Right atrium auricular region (tissue), 2 donors: Measurements from ENCODE around the gene FRMD8. TPM values are rescaled to one million over a fixed set of nuclear protein-coding genes. Genes with fewer than 3 reads are reported as not detected.

Experiments used
- DNase-seq: peaks from one replicate; pipeline ENCODE4 v3.0.0-alpha.2; 2019; ENCODE audit warnings: low spot score
- H3K27ac ChIP-seq, 2 donors: fragments of 200-600 bp; sonication (generic); 1 replicate in 1 of 2; 2 replicates in 1 of 2; pipeline ENCODE4 v1.5.1; 2016 to 2019
- H3K27me3 ChIP-seq, 2 donors: fragments of 200-600 bp; sonication (generic); one replicate each; pipeline versions ENCODE4 v1.5.1 to v1.6.0; 2017 to 2019
- H3K36me3 ChIP-seq: fragments of 200-600 bp; sonication (generic); one replicate; pipeline ENCODE4 v1.5.1; 2016
- H3K4me1 ChIP-seq, 2 donors: fragments of 200-600 bp; sonication (generic); one replicate each; pipeline versions ENCODE4 v1.5.1 to v1.6.0; 2017 to 2019
- H3K4me3 ChIP-seq, 2 donors: fragments of 200-600 bp; sonication (generic); 1 replicate in 1 of 2; 2 replicates in 1 of 2; pipeline ENCODE4 v1.5.1; 2017 to 2019; ENCODE audit warnings: mild to moderate bottlenecking in 1 of 2, moderate library complexity in 1 of 2
- H3K9me3 ChIP-seq, 2 donors: fragments of 200-600 bp; sonication (generic); one replicate each; pipeline ENCODE4 v1.5.1; 2019
- total RNA-seq, 2 donors: library from RNA; depleted of rRNA; stranded (reverse); fragments of >200 nt; gene quantifications; one replicate each; pipeline ENCODE4 v1.1.0, GENCODE V29; 2016
- TF ChIP-seq, protein P1 (sequence below), 2 donors: fragments of 200-600 bp; sonication (generic); IDR thresholded peaks; one replicate each; pipeline ENCODE4 v1.5.1; 2019; ENCODE audit warnings: antibody characterized with exemption in 2 of 2

Gene FRMD8
- total RNA-seq, 2 donors from 2014 or later, result 10.2 to 23.8 TPM

DNA sequence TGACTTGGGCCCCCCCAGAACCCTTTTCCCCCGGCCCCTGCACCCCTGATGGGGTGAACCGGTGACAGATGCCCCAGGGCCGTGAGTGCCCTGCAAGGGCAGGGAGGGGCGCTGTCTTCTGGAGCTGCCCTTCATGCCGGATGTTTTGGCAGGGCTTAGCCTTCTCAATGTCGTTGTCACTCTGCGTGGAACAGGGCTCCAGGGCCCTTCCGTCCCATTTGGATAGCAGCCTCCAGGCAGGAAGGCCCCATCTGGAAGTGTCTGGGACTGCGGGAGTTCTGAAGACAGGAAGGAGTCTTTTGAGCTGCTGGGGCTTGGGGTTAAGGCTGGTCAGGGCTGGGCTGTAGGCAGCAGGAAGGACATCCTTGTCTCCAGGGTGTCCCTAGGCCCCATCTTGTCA, 4.6 kb downstream of the FRMD8 start:
- Histone ChIP-seq H3K27me3 (no peaks in the 10 kb centered on the region), H3K9me3 (no peaks in the 10 kb centered on the region), H3K4me3 (peak overlapping the region in 1 of 2 donors; percentile 25), H3K27ac (peak overlapping the region; percentile 72 to 79), H3K36me3 (peaks cover 32% of the 10 kb centered on the region), H3K4me1 (peaks cover 0 to 51% of the 10 kb centered on the region in 2 donors)
- no peak for DNase-seq
- TF ChIP-seq, protein P1, sequence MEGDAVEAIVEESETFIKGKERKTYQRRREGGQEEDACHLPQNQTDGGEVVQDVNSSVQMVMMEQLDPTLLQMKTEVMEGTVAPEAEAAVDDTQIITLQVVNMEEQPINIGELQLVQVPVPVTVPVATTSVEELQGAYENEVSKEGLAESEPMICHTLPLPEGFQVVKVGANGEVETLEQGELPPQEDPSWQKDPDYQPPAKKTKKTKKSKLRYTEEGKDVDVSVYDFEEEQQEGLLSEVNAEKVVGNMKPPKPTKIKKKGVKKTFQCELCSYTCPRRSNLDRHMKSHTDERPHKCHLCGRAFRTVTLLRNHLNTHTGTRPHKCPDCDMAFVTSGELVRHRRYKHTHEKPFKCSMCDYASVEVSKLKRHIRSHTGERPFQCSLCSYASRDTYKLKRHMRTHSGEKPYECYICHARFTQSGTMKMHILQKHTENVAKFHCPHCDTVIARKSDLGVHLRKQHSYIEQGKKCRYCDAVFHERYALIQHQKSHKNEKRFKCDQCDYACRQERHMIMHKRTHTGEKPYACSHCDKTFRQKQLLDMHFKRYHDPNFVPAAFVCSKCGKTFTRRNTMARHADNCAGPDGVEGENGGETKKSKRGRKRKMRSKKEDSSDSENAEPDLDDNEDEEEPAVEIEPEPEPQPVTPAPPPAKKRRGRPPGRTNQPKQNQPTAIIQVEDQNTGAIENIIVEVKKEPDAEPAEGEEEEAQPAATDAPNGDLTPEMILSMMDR (IDR thresholded peaks at IDR 0.05), result peak in 1 of 2 donors; percentile 23

DNA sequence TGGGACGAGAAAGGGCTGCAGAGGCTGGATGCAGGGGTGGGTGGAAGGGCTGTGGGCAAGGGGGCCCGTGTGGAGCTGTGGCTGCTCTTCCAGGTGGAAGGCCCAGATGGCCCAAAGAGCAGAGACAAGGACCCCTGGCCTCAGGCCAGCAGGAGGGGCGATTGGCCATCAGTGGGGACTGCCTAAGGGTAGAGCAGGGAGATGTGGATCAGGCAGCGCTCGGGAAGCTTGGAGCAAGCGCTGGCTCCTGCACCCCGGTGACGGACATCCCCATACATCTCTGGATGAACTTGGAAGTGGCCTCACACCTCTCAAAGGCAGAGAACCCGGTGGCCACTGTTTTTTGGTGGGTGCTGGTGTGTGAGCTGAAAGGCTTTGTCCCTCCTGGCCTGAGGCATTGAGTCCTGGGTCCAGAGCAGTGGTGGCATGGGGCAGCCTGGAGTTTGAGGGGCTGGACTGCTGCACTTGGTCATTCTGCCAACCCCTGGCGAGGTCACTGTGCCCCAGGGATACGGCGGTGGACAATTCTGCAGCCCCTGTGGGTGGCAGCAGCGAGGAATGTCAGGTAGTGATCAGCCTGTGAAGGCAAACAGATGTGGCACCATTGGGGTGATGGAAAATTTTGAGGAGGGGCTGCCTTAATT, 5.9 kb downstream of the FRMD8 start:
- TF ChIP-seq, protein P1 (IDR thresholded peaks at IDR 0.05), result no peak
- H3K36me3 ChIP-seq, result peaks cover 45% of the 10 kb centered on the region
- peak overlapping the region; percentile 72 to 79 for H3K27ac ChIP-seq
- H3K9me3 ChIP-seq, result no peaks in the 10 kb centered on the region
- DNase-seq, result no peak
- no peak overlapping the region for H3K4me3 ChIP-seq
- peaks cover 0 to 48% of the 10 kb centered on the region in 2 donors for H3K4me1 ChIP-seq
- no peaks in the 10 kb centered on the region for H3K27me3 ChIP-seq

DNA sequence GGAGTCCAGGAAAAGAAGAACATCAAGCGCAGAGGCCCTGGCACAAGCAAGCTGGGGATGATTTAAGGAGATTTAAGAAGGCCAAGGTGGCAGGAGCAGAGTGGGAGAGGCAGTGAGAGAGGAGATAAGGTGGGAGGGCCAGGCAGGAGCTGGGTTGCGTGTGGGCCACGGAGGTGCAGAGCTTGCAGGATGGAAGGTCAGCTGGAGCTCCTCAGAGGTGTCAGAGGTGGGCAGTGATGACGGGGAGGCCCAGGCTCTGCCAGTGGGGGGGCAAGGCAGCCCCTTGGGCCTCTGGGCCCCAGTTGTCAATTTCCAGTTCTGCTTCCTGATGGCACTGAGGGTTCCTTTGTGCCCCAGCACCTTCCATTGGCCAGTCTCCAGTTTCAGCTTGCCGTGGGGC, 6.5 kb downstream of the FRMD8 start:
- no peaks in the 10 kb centered on the region for H3K9me3 ChIP-seq
- no peaks in the 10 kb centered on the region for H3K27me3 ChIP-seq
- no peak for DNase-seq
- TF ChIP-seq, protein P1 (IDR thresholded peaks at IDR 0.05), result no peak
- H3K36me3 ChIP-seq, result peaks cover 51% of the 10 kb centered on the region
- peaks cover 0 to 43% of the 10 kb centered on the region in 2 donors for H3K4me1 ChIP-seq
- no peak overlapping the region for H3K27ac ChIP-seq
- H3K4me3 ChIP-seq, result no peak overlapping the region

DNA sequence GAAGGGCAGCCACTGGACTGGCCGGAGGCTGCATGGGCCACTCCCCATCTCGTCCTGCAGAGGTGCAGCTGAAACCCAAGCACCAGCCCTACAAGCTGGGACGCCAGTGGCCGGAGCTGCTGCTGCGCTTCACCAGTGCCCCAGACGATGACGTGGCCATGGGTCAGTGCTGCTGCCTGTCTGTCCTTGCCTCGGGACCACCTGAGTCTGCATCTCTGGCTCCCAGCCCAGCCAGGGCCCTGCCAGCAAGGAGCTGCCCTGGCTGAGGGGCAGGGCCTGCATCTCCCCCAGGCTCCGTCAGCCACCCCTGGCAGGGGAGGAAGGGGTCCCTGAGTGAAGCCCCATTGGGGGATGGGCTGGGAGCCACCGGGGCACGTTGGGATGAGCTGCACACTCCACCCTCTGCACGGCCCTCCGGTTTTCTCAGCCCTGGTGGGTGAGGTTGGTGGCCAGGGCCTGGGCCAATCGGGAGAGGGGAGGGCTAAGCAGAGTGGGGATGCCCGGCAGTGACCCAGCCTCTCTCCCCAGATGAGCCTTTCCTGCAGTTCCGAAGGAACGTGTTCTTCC, 7.2 kb downstream of the FRMD8 start:
- no peaks in the 10 kb centered on the region for H3K9me3 ChIP-seq
- H3K4me1 ChIP-seq, result peaks cover 0 to 36% of the 10 kb centered on the region in 2 donors
- TF ChIP-seq, protein P1 (IDR thresholded peaks at IDR 0.05), result no peak
- H3K27ac ChIP-seq, result no peak overlapping the region
- peaks cover 58% of the 10 kb centered on the region for H3K36me3 ChIP-seq
- no peak overlapping the region for H3K4me3 ChIP-seq
- H3K27me3 ChIP-seq, result no peaks in the 10 kb centered on the region
- DNase-seq, result no peak

DNA sequence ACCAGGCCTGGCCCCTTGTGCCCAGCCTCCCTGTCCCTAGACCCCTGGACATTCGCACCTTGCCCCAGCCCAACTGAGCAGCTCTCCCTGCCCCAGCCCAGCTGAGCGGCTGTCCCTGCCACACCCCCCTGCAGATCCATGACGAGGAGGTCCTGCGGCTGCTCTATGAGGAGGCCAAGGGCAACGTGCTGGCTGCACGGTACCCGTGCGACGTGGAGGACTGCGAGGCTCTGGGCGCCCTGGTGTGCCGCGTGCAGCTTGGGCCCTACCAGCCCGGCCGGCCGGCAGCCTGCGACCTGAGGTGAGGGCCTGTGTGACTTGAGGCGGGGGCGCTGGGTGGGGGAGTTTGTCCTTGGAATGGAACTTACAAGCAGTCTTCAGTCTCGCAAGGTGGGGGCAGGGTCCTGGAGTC, 7.7 kb downstream of the FRMD8 start:
- TF ChIP-seq, protein P1 (IDR thresholded peaks at IDR 0.05), result no peak
- Histone ChIP-seq H3K36me3 (peaks cover 57% of the 10 kb centered on the region), H3K27ac (no peak overlapping the region), H3K4me3 (no peak overlapping the region), H3K9me3 (no peaks in the 10 kb centered on the region), H3K4me1 (peaks cover 0 to 31% of the 10 kb centered on the region in 2 donors), H3K27me3 (no peaks in the 10 kb centered on the region)
- no peak for DNase-seq
